ENCODE results near the gene INPP5A. TPM values are rescaled to one million over a fixed set of nuclear protein-coding genes. Genes with fewer than 3 reads are reported as not detected.

Gene INPP5A
- total and polyA plus RNA-seq, 2 donors (not counting 1 experiment from before 2014, with no cell fraction given) = 9.3 to 87.8 TPM

GRCh38 chr10:132765435-132765834 lies 227.8 kb downstream of the INPP5A start:
- ChIA-PET CTCF (no interaction called here), POLR2A (no interaction called here)
- H2AFZ ChIP-seq (ENCODE audit: insufficient read depth, low read depth, low read length, poor library complexity, severe bottlenecking) = no peak overlapping the region
- H3K4me1 ChIP-seq (ENCODE audit: control insufficient read depth in 2 of 2, insufficient read depth in 2 of 2, low read length in 2 of 2) = no peaks in the 10 kb centered on the region
- no peak overlapping the region for H3K9ac ChIP-seq (ENCODE audit: low read length)
- no peaks in the 10 kb centered on the region for H3K79me2 ChIP-seq (ENCODE audit: control insufficient read depth, insufficient read depth, low read length)
- no peak for TF ChIP-seq CTCF (IDR thresholded peaks at IDR 0.05)
- no peak for TF ChIP-seq EZH2 (IDR thresholded peaks at IDR 0.05; ENCODE audit: borderline replicate concordance, insufficient read depth, low read depth, low read length, poor library complexity, severe bottlenecking)
- no peak overlapping the region for H3K27ac ChIP-seq (ENCODE audit: low read length in 2 of 2)
- peaks cover 0 to 30% (median 0%) of the 10 kb centered on the region in 3 donors for H3K9me3 ChIP-seq (ENCODE audit: control extremely low read depth in 1 of 3, control insufficient read depth in 2 of 3, insufficient read depth in 1 of 3, low read length in 2 of 3)
- Mint-ChIP-seq H3K4me3 (no peak overlapping the region), H3K4me1 (no peaks in the 10 kb centered on the region), H3K9me3 (ENCODE audit: insufficient read depth) (no peaks in the 10 kb centered on the region), H3K27me3 (no peaks in the 10 kb centered on the region), H3K27ac (no peak overlapping the region)
- DNase-seq (no peak), ATAC-seq (ENCODE audit: low read depth) (no peak)
- peaks cover 0 to 26% of the 10 kb centered on the region in 2 experiments for H3K36me3 ChIP-seq (replicated peaks in 1 of 2; ENCODE audit: control extremely low read depth in 1 of 2, control insufficient read depth in 1 of 2, extremely low read depth in 1 of 2, insufficient read depth in 2 of 2, low read length in 1 of 2)
- intact Hi-C loops (cut with micrococcal nuclease) = no loop called here
- no peak overlapping the region for H3K4me3 ChIP-seq (ENCODE audit: control extremely low read depth in 1 of 5, extremely low read depth in 1 of 5, insufficient read depth in 1 of 5, low read depth in 2 of 5, low read length in 4 of 5)
- H3K4me2 ChIP-seq (replicated peaks; ENCODE audit: low read depth, low read length, poor library complexity, severe bottlenecking) = no peak overlapping the region
- no peaks in the 10 kb centered on the region for H4K20me1 ChIP-seq (ENCODE audit: control insufficient read depth, insufficient read depth, low read length, poor library complexity, severe bottlenecking)
- no peaks in the 10 kb centered on the region for H3K27me3 ChIP-seq (replicated peaks in 1 of 4; ENCODE audit: control extremely low read depth in 1 of 4, control insufficient read depth in 3 of 4, insufficient read depth in 4 of 4, low read length in 3 of 4)
- WGBS (ENCODE audit: insufficient coverage) = 88% methylated on average over 11 of the region's 11 CpGs

GRCh38 chr10:132766291-132766690 lies 228.7 kb downstream of the INPP5A start:
- intact Hi-C loops (cut with micrococcal nuclease) = no loop called here
- H4K20me1 ChIP-seq (ENCODE audit: control insufficient read depth, insufficient read depth, low read length, poor library complexity, severe bottlenecking) = no peaks in the 10 kb centered on the region
- Mint-ChIP-seq H3K4me3 (no peak overlapping the region), H3K27ac (peak overlapping the region; percentile 16), H3K9me3 (ENCODE audit: insufficient read depth) (no peaks in the 10 kb centered on the region), H3K27me3 (no peaks in the 10 kb centered on the region), H3K4me1 (no peaks in the 10 kb centered on the region)
- H3K9ac ChIP-seq (ENCODE audit: low read length) = no peak overlapping the region
- peaks cover 0 to 29% of the 10 kb centered on the region in 2 experiments for H3K36me3 ChIP-seq (replicated peaks in 1 of 2; ENCODE audit: control extremely low read depth in 1 of 2, control insufficient read depth in 1 of 2, extremely low read depth in 1 of 2, insufficient read depth in 2 of 2, low read length in 1 of 2)
- H2AFZ ChIP-seq (ENCODE audit: insufficient read depth, low read depth, low read length, poor library complexity, severe bottlenecking) = no peak overlapping the region
- no peaks in the 10 kb centered on the region for H3K4me1 ChIP-seq (ENCODE audit: control insufficient read depth in 2 of 2, insufficient read depth in 2 of 2, low read length in 2 of 2)
- DNase-seq (no peak), ATAC-seq (ENCODE audit: low read depth) (no peak)
- H3K4me2 ChIP-seq (replicated peaks; ENCODE audit: low read depth, low read length, poor library complexity, severe bottlenecking) = no peak overlapping the region
- H3K79me2 ChIP-seq (ENCODE audit: control insufficient read depth, insufficient read depth, low read length) = no peaks in the 10 kb centered on the region
- TF ChIP-seq EZH2 (IDR thresholded peaks at IDR 0.05; ENCODE audit: borderline replicate concordance, insufficient read depth, low read depth, low read length, poor library complexity, severe bottlenecking) (no peak), CTCF (IDR thresholded peaks at IDR 0.05) (no peak)
- no peaks in the 10 kb centered on the region for H3K27me3 ChIP-seq (replicated peaks in 1 of 4; ENCODE audit: control extremely low read depth in 1 of 4, control insufficient read depth in 3 of 4, insufficient read depth in 4 of 4, low read length in 3 of 4)
- H3K27ac ChIP-seq (ENCODE audit: low read length in 2 of 2) = no peak overlapping the region
- no peak overlapping the region for H3K4me3 ChIP-seq (ENCODE audit: control extremely low read depth in 1 of 5, extremely low read depth in 1 of 5, insufficient read depth in 1 of 5, low read depth in 2 of 5, low read length in 4 of 5)
- peaks cover 0 to 36% (median 0%) of the 10 kb centered on the region in 3 donors for H3K9me3 ChIP-seq (ENCODE audit: control extremely low read depth in 1 of 3, control insufficient read depth in 2 of 3, insufficient read depth in 1 of 3, low read length in 2 of 3)
- ChIA-PET CTCF (no interaction called here), POLR2A (no interaction called here)
- WGBS (ENCODE audit: insufficient coverage) = 97% methylated on average over 13 of the region's 13 CpGs
